Astrocyte (in vitro differentiated cells and primary cell): Measurements from ENCODE around the gene EIF2D. TPM values are rescaled to one million over a fixed set of nuclear protein-coding genes. Genes with fewer than 3 reads are reported as not detected.
A peak's percentile ranks its signal among the peaks of the same experiment; 100 is the strongest.

ENCODE experiments used
- DNase-seq: peaks from one replicate; pipeline ENCODE4 v3.0.0-alpha.2; 2010; ENCODE audit warnings: low read depth
- FAIRE-seq: peaks from 2 replicates; lab custom pipeline; 2011; peaks lifted over from hg19 to GRCh38; lab: Jason Lieb, UNC
- H2AFZ ChIP-seq: 2 replicates; pipeline ENCODE4 v1.6.0; 2012; ENCODE audit warnings: low read depth, low read length, inconsistent platforms
- H3K27ac ChIP-seq: 2 replicates; pipeline ENCODE4 v1.5.1; 2011; ENCODE audit warnings: low read depth, low read length, inconsistent platforms
- H3K27me3 ChIP-seq: 2 replicates; pipeline ENCODE4 v1.6.0; 2011; ENCODE audit warnings: low read length, inconsistent platforms; ENCODE audit not compliant: insufficient read depth
- H3K36me3 ChIP-seq: 2 replicates; pipeline ENCODE4 v1.5.1; 2011; ENCODE audit warnings: low read length, inconsistent platforms; ENCODE audit not compliant: insufficient read depth
- H3K4me1 ChIP-seq: 2 replicates; pipeline ENCODE4 v1.5.1; 2011; ENCODE audit warnings: low read length, inconsistent platforms; ENCODE audit not compliant: insufficient read depth
- H3K4me2 ChIP-seq: 2 replicates; pipeline ENCODE4 v1.6.0; 2012; ENCODE audit warnings: low read length, inconsistent platforms
- H3K4me3 ChIP-seq: 2 replicates; pipeline ENCODE4 v1.5.1; 2011; ENCODE audit warnings: low read depth, mild to moderate bottlenecking, low read length, inconsistent platforms; ENCODE audit not compliant: insufficient read depth
- H3K79me2 ChIP-seq: 2 replicates; pipeline ENCODE4 v1.6.0; 2012; ENCODE audit warnings: mild to moderate bottlenecking, low read length, inconsistent platforms; ENCODE audit not compliant: insufficient read depth
- H3K9ac ChIP-seq: 2 replicates; pipeline ENCODE4 v1.6.0; 2012; ENCODE audit warnings: mild to moderate bottlenecking, low read length, inconsistent platforms
- H3K9me3 ChIP-seq: 2 replicates; pipeline ENCODE4 v1.5.1; 2012; ENCODE audit warnings: low read depth, mild to moderate bottlenecking, low read length, inconsistent platforms; ENCODE audit not compliant: insufficient read depth
- H4K20me1 ChIP-seq: 2 replicates; pipeline ENCODE4 v1.6.0; 2012; ENCODE audit warnings: low read length, inconsistent platforms; ENCODE audit not compliant: insufficient read depth
- H3K27ac Mint-ChIP-seq: one replicate; pipeline ENCODE4 v1.8.0; 2021; ENCODE audit warnings: mild to moderate bottlenecking, mixed read lengths; ENCODE audit not compliant: unreplicated experiment
- H3K27me3 Mint-ChIP-seq: one replicate; pipeline ENCODE4 v1.8.0; 2021; ENCODE audit warnings: low read depth, mixed read lengths; ENCODE audit not compliant: unreplicated experiment
- H3K36me3 Mint-ChIP-seq: one replicate; pipeline ENCODE4 v1.8.0; 2021; ENCODE audit warnings: low read depth, mixed read lengths; ENCODE audit not compliant: unreplicated experiment
- H3K4me1 Mint-ChIP-seq: one replicate; pipeline ENCODE4 v1.8.0; 2021; ENCODE audit warnings: low read depth, mixed read lengths; ENCODE audit not compliant: unreplicated experiment
- H3K4me3 Mint-ChIP-seq: one replicate; pipeline ENCODE4 v1.8.0; 2021; ENCODE audit warnings: mild to moderate bottlenecking, moderate library complexity, mixed read lengths; ENCODE audit not compliant: unreplicated experiment
- H3K9me3 Mint-ChIP-seq: one replicate; pipeline ENCODE4 v1.8.0; 2021; ENCODE audit warnings: mild to moderate bottlenecking, mixed read lengths; ENCODE audit not compliant: unreplicated experiment
- CTCF ChIP-seq: IDR thresholded peaks from 2 replicates; pipeline ENCODE4 v1.5.1; 2011; ENCODE audit warnings: low read depth, mild to moderate bottlenecking, inconsistent platforms, low read length, moderate library complexity; ENCODE audit not compliant: insufficient read depth
- EZH2 ChIP-seq: IDR thresholded peaks from 2 replicates; pipeline ENCODE4 v1.6.1; 2012; ENCODE audit warnings: mild to moderate bottlenecking, low read length, inconsistent platforms; ENCODE audit not compliant: insufficient read depth
- total RNA-seq: library from RNA; stranded (reverse); gene quantifications from 2 replicates; pipeline ENCODE4 v1.2.1, GENCODE V29; 2021

Gene EIF2D
- total RNA-seq, 1 donor from 2014 or later, result 27.3 TPM

- peak overlapping the region; percentile 91 for H3K4me2 ChIP-seq
- peak overlapping the region; percentile 40 for H3K4me3 ChIP-seq
- no peaks in the 10 kb centered on the region for H3K79me2 ChIP-seq
- H3K27me3 ChIP-seq, result peaks cover 6% of the 10 kb centered on the region
- Mint-ChIP-seq H3K27ac (no peak overlapping the region), H3K4me1 (peaks cover 18% of the 10 kb centered on the region), H3K27me3 (peaks cover 21% of the 10 kb centered on the region), H3K36me3 (no peaks in the 10 kb centered on the region), H3K9me3 (no peaks in the 10 kb centered on the region), H3K4me3 (peak overlapping the region; percentile 25)
- H3K27ac ChIP-seq, result no peak overlapping the region
- H4K20me1 ChIP-seq, result peaks cover 5% of the 10 kb centered on the region
- no peak for TF ChIP-seq CTCF
- TF ChIP-seq EZH2, result no peak
- peak overlapping the region; percentile 40 for H3K9ac ChIP-seq
- H3K4me1 ChIP-seq, result peaks cover 4% of the 10 kb centered on the region
- DNase-seq (no peak), FAIRE-seq (no peak)
- H3K9me3 ChIP-seq, result no peaks in the 10 kb centered on the region
- H2AFZ ChIP-seq, result peak overlapping the region; percentile 74
- no peaks in the 10 kb centered on the region for H3K36me3 ChIP-seq
Measured at GRCh38 chr1:206557636-206558473, 54.4 kb downstream of the EIF2D start.

- peaks cover 6% of the 10 kb centered on the region for H3K27me3 ChIP-seq
Measured at GRCh38 chr1:206556750-206557635, 55.3 kb downstream of the EIF2D start.

More at GRCh38 chr1:206556750-206557635, 55.3 kb downstream of the EIF2D start:
- H3K27me3 Mint-ChIP-seq, result peaks cover 27% of the 10 kb centered on the region
- peaks cover 18% of the 10 kb centered on the region for H3K4me1 Mint-ChIP-seq
- Histone ChIP-seq H3K79me2 (no peaks in the 10 kb centered on the region), H3K27ac (no peak overlapping the region), H3K4me3 (peak overlapping the region; percentile 40), H3K36me3 (no peaks in the 10 kb centered on the region), H3K4me2 (peak overlapping the region; percentile 91), H3K4me1 (peaks cover 4% of the 10 kb centered on the region), H3K9ac (peak overlapping the region; percentile 40), H4K20me1 (peaks cover 5% of the 10 kb centered on the region), H3K9me3 (no peaks in the 10 kb centered on the region), H2AFZ (peak overlapping the region; percentile 74)
- H3K27ac Mint-ChIP-seq, result no peak overlapping the region
- H3K4me3 Mint-ChIP-seq, result peak overlapping the region; percentile 60
- DNase-seq, result no peak
- no peaks in the 10 kb centered on the region for H3K36me3 Mint-ChIP-seq
- TF ChIP-seq EZH2 (no peak), CTCF (no peak)
- no peak for FAIRE-seq
- no peaks in the 10 kb centered on the region for H3K9me3 Mint-ChIP-seq
